Memory B cell (primary cell): ENCODE results near the gene SPANXN2.
"Not testable (repeated sequence)": the region's sequence is repeated elsewhere in the genome, so short reads cannot be mapped to it uniquely, and the experiment has no call there.

Experiments
- ATAC-seq: fragments of 150-1000 bp; cut with Tn5 transposase; 2 replicates; pipeline ENCODE4 v1.10.0; 2021; ENCODE audit warnings: low read depth, mild to moderate bottlenecking, moderate library complexity
- DNase-seq, 2 donors: peaks; one replicate each; pipeline ENCODE4 v3.0.0; 2022; ENCODE audit warnings: low spot score in 2 of 2
- H3K27ac Mint-ChIP-seq: one replicate; pipeline ENCODE4 v1.8.0; 2022; ENCODE audit warnings: mild to moderate bottlenecking, moderate library complexity, mixed read lengths
- H3K27me3 Mint-ChIP-seq: one replicate; pipeline ENCODE4 v1.8.0; 2022; ENCODE audit warnings: mixed read lengths
- H3K36me3 Mint-ChIP-seq: one replicate; pipeline ENCODE4 v1.8.0; 2022; ENCODE audit warnings: mild to moderate bottlenecking, mixed read lengths
- H3K4me1 Mint-ChIP-seq: one replicate; pipeline ENCODE4 v1.8.0; 2022; ENCODE audit warnings: mixed read lengths
- H3K4me3 Mint-ChIP-seq: one replicate; pipeline ENCODE4 v1.8.0; 2022; ENCODE audit warnings: mild to moderate bottlenecking, moderate library complexity, mixed read lengths
- H3K9me3 Mint-ChIP-seq: one replicate; pipeline ENCODE4 v1.8.0; 2022; ENCODE audit warnings: mixed read lengths

SPANXN2 gene

DNA sequence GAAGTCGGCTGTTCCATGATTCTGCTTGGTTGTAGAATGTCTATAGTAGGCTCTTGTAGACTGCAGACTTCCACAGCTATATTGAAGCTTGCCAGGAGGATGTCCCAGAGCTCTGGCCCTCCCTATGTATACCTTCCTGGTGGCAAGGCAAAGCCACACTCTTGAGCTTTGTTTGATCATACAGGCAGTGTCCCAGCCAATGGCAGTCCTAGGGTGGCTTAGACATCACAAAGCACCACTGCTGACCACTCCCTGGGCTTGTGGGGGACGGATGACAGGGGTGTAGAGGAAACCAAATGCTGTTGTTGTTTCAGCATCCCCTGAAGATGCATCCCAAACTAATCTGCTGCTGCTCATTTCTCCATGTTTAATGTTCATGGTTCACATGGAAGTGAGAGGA is at the start of gene SPANXN2:
Gene SPANXN2 (minus strand): TSS at position 101 of the 400 bp plus-strand sequence. CDS start 84 bp downstream, at position 17.
- not testable (repeated sequence) for H3K36me3 Mint-ChIP-seq, H3K27ac Mint-ChIP-seq, H3K27me3 Mint-ChIP-seq, H3K4me1 Mint-ChIP-seq, H3K4me3 Mint-ChIP-seq, ATAC-seq, DNase-seq, H3K9me3 Mint-ChIP-seq

GRCh38 chrX:143768976-143769375 is 48.4 kb upstream of the SPANXN2 start:
- no peaks in the 10 kb centered on the region for H3K4me1 Mint-ChIP-seq
- no peaks in the 10 kb centered on the region for H3K27me3 Mint-ChIP-seq
- peaks cover 7% of the 10 kb centered on the region for H3K9me3 Mint-ChIP-seq
- DNase-seq (no peak), ATAC-seq (no peak)
- no peaks in the 10 kb centered on the region for H3K36me3 Mint-ChIP-seq
- no peak overlapping the region for H3K4me3 Mint-ChIP-seq
- H3K27ac Mint-ChIP-seq, result no peak overlapping the region

GRCh38 chrX:143767789-143768188 is 47.2 kb upstream of the SPANXN2 start:
- DNase-seq, H3K27me3 Mint-ChIP-seq, ATAC-seq, H3K36me3 Mint-ChIP-seq, H3K9me3 Mint-ChIP-seq, H3K4me1 Mint-ChIP-seq, H3K4me3 Mint-ChIP-seq, H3K27ac Mint-ChIP-seq: not testable (repeated sequence)

DNA sequence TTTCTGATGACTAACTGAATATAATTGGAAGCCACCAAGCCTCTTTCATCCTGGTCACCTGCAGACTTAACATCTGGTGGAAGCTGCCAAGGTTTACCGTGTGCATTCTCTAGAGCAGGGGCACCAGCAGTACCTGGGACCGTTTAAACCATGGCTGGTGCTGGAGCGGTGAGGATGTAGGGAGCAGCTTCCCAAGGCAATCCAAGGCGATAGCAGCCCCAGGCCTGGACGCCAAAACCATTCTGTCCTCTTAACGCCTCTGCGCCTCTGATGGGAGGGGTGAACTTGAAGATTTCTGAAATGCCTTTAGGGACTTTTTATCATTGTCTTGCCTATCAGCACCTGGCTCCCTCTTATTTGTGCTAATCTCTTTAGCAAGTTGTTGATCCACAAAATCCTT is 37.3 kb upstream of the SPANXN2 start:
- Mint-ChIP-seq H3K27me3 (no peaks in the 10 kb centered on the region), H3K27ac (no peak overlapping the region), H3K4me1 (no peaks in the 10 kb centered on the region), H3K36me3 (no peaks in the 10 kb centered on the region), H3K9me3 (no peaks in the 10 kb centered on the region), H3K4me3 (no peak overlapping the region)
- ATAC-seq, result no peak
- DNase-seq, result no peak

- Mint-ChIP-seq H3K9me3 (no peaks in the 10 kb centered on the region), H3K27me3 (no peaks in the 10 kb centered on the region), H3K36me3 (no peaks in the 10 kb centered on the region), H3K27ac (no peak overlapping the region), H3K4me3 (no peak overlapping the region), H3K4me1 (no peaks in the 10 kb centered on the region)
- ATAC-seq (no peak), DNase-seq (no peak)
Observed at GRCh38 chrX:143757375-143757774, 36.8 kb upstream of the SPANXN2 start.

DNA sequence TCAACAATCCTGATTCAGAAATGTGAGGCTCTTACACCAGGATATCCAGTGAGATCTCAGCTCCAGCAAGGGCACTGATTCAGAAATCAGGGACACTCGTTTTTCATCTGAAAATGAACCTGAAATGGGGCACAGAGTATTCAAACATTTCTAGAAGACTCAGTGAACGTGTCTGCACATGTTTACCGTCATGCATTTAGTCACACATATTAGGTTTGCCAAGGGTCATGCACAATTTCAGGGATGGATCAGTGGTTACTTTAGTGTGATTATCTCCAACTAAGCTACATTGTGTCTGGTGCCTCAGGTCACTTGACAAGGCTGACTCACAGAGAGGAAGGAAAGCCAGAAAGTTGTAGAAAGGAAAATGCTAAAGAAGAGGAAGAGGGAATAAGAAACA is 33.6 kb upstream of the SPANXN2 start:
- Mint-ChIP-seq H3K4me3 (no peak overlapping the region), H3K9me3 (no peaks in the 10 kb centered on the region), H3K27me3 (no peaks in the 10 kb centered on the region), H3K36me3 (no peaks in the 10 kb centered on the region), H3K4me1 (no peaks in the 10 kb centered on the region), H3K27ac (no peak overlapping the region)
- ATAC-seq, result no peak
- no peak for DNase-seq

- Mint-ChIP-seq H3K27me3 (no peaks in the 10 kb centered on the region), H3K27ac (no peak overlapping the region), H3K4me1 (no peaks in the 10 kb centered on the region), H3K4me3 (no peak overlapping the region), H3K36me3 (no peaks in the 10 kb centered on the region), H3K9me3 (peaks cover 2% of the 10 kb centered on the region)
- DNase-seq, result no peak
- no peak for ATAC-seq
Observed at GRCh38 chrX:143733866-143734265, 13.3 kb upstream of the SPANXN2 start.

DNA sequence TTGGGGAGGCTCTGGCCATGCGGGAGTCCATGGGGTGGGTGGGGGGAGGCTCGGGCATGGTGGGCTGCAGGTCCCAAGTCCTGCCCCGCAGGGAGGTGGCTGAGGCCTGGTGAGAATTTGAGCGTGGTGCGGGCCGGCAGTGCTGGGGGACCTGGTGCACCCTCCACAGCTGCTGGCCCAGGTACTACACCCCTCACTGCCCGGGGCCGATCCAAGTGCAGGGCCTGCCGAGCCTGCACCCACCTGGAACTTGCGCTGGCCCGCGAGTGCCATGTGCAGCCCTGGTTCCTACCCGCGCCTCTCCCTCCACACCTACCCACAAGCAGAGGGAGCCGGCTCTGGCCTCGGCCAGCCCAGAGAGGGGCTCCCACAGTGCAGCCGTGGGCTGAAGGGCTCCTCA is 5.7 kb upstream of the SPANXN2 start:
- no peak overlapping the region for H3K4me3 Mint-ChIP-seq
- no peak overlapping the region for H3K27ac Mint-ChIP-seq
- ATAC-seq, result no peak
- H3K9me3 Mint-ChIP-seq, result no peaks in the 10 kb centered on the region
- H3K4me1 Mint-ChIP-seq, result no peaks in the 10 kb centered on the region
- no peaks in the 10 kb centered on the region for H3K27me3 Mint-ChIP-seq
- H3K36me3 Mint-ChIP-seq, result no peaks in the 10 kb centered on the region
- no peak for DNase-seq

- ATAC-seq (no peak), DNase-seq (no peak)
- Mint-ChIP-seq H3K9me3 (peaks cover 5% of the 10 kb centered on the region), H3K27ac (no peak overlapping the region), H3K27me3 (no peaks in the 10 kb centered on the region), H3K4me1 (no peaks in the 10 kb centered on the region), H3K4me3 (no peak overlapping the region), H3K36me3 (peaks cover 2% of the 10 kb centered on the region)
Observed at GRCh38 chrX:143701460-143701859, 19.1 kb downstream of the SPANXN2 start.

- Mint-ChIP-seq H3K4me1 (no peaks in the 10 kb centered on the region), H3K27me3 (no peaks in the 10 kb centered on the region), H3K36me3 (no peaks in the 10 kb centered on the region), H3K9me3 (peaks cover 3% of the 10 kb centered on the region), H3K4me3 (no peak overlapping the region), H3K27ac (no peak overlapping the region)
- DNase-seq (no peak), ATAC-seq (no peak)
Observed at GRCh38 chrX:143694885-143695284, 25.7 kb downstream of the SPANXN2 start.

GRCh38 chrX:143683486-143683885 is 37.1 kb downstream of the SPANXN2 start:
- no peak overlapping the region for H3K27ac Mint-ChIP-seq
- H3K4me3 Mint-ChIP-seq, result no peak overlapping the region
- DNase-seq, result no peak
- no peaks in the 10 kb centered on the region for H3K36me3 Mint-ChIP-seq
- no peaks in the 10 kb centered on the region for H3K27me3 Mint-ChIP-seq
- no peaks in the 10 kb centered on the region for H3K4me1 Mint-ChIP-seq
- peaks cover 3% of the 10 kb centered on the region for H3K9me3 Mint-ChIP-seq
- ATAC-seq, result no peak

GRCh38 chrX:143674926-143675325 is 45.6 kb downstream of the SPANXN2 start:
- Mint-ChIP-seq H3K4me1 (no peaks in the 10 kb centered on the region), H3K4me3 (no peak overlapping the region), H3K27ac (no peak overlapping the region), H3K36me3 (no peaks in the 10 kb centered on the region), H3K9me3 (no peaks in the 10 kb centered on the region), H3K27me3 (no peaks in the 10 kb centered on the region)
- DNase-seq (no peak), ATAC-seq (no peak)

DNA sequence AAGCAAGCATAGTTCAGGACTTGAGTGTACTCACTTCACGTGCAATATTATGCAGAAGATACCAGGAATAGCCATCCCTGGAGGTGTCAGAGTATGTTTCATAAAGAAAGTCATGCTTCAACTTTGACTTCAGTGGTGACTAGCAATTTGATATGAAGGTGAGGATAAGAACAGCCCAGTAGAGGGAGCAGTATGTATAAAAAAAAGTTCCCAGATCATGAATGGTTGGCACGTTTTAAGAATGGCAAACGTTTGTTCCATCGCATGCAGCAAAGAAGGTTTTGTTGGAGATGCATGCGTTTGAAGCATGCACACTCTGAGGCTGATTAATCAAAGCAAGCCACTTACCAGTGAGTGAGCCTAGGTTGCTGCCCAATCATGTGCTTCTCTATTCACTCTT is 51.2 kb downstream of the SPANXN2 start:
- Mint-ChIP-seq H3K4me1 (no peaks in the 10 kb centered on the region), H3K27me3 (no peaks in the 10 kb centered on the region), H3K4me3 (no peak overlapping the region), H3K27ac (no peak overlapping the region), H3K9me3 (no peaks in the 10 kb centered on the region), H3K36me3 (no peaks in the 10 kb centered on the region)
- DNase-seq (no peak), ATAC-seq (no peak)

- ATAC-seq, result no peak
Observed at GRCh38 chrX:143664302-143664701, 56.2 kb downstream of the SPANXN2 start.

DNA sequence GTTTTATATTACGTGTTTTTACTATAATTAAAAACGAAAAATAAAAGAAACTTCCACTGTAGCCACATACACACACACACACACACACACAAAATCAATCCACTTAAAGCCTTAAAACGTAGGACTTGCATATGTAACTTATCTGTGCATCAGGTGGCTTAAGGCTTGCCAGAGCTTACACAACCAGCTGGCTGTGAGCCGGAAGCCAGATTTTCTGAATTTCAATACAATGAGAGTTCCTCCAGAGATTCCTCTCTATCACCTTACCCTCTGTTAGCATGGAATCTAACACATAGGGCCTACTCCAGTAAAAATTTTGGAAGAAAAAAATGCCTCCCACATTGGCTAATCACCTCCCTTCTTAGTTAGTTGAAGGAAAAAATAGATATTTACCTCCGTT is 56.8 kb downstream of the SPANXN2 start:
- no peaks in the 10 kb centered on the region for H3K9me3 Mint-ChIP-seq
- no peak for DNase-seq
- H3K27me3 Mint-ChIP-seq, result no peaks in the 10 kb centered on the region
- H3K4me3 Mint-ChIP-seq, result no peak overlapping the region
- no peaks in the 10 kb centered on the region for H3K4me1 Mint-ChIP-seq
- H3K27ac Mint-ChIP-seq, result no peak overlapping the region
- no peak for ATAC-seq
- H3K36me3 Mint-ChIP-seq, result no peaks in the 10 kb centered on the region

More at GRCh38 chrX:143664302-143664701, 56.2 kb downstream of the SPANXN2 start:
- no peak for DNase-seq
- Mint-ChIP-seq H3K27ac (no peak overlapping the region), H3K9me3 (no peaks in the 10 kb centered on the region), H3K27me3 (no peaks in the 10 kb centered on the region), H3K4me3 (no peak overlapping the region), H3K4me1 (no peaks in the 10 kb centered on the region), H3K36me3 (no peaks in the 10 kb centered on the region)
